Ecto neural progenitor cell (in vitro differentiated cells): Measurements from ENCODE around the gene SYTL2.

Experiments
- DNase-seq: peaks from one replicate; pipeline ENCODE4 v3.0.0-alpha.2; 2018; ENCODE audit warnings: low spot score

SYTL2 gene

DNA sequence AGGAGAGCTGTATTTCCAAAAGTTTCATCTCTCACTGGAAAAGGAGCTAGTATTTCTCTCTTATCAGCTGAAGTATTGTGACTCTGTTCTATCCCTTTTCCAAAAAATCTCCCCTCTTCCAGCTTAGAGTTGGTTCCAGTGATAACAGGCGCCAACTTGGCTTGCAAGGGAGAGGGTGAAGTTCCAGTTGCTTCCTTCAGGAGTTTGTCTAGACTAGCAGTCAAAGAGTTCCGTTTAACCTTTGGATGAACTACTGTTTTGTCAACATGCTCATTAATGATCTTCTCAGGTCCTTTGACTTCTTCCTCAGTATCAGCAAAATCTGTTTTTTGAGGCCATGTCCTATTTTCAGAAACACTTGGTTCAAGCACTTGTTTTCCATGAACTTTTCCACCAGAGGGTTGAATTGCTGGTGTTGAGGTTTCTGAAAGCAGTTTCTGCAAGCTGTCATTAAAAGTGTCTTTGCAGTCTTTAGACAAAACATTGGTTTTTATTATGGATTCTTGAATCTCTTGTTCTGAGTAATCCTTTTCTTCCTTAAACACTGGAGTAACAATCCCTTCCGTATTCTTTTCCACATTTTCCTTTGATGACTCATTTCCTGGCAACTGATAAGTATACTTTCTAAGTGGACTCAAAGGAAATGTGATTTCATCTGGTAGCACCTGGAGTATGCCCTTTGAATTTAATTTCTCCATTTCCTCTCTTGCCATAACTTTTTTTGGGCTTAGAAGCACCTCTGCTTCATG is 85.3 kb downstream of the SYTL2 start:
- DNase-seq: no peak

- DNase-seq: no peak
These were observed 86.0 kb downstream of the SYTL2 start for GRCh38 chr11:85724748-85725465.

- DNase-seq: no peak
These were observed 87.9 kb downstream of the SYTL2 start for GRCh38 chr11:85723088-85723487.

- no peak for DNase-seq
These were observed 89.8 kb downstream of the SYTL2 start for GRCh38 chr11:85721191-85721590.

GRCh38 chr11:85718991-85719807 is 91.7 kb downstream of the SYTL2 start:
- peak; percentile 60 for DNase-seq

- DNase-seq: no peak
These were observed 92.6 kb downstream of the SYTL2 start for GRCh38 chr11:85718126-85718943.

- DNase-seq: no peak
These were observed 93.5 kb downstream of the SYTL2 start for GRCh38 chr11:85717429-85717828.

GRCh38 chr11:85712953-85713352 is 98.0 kb downstream of the SYTL2 start:
- DNase-seq: no peak

DNA sequence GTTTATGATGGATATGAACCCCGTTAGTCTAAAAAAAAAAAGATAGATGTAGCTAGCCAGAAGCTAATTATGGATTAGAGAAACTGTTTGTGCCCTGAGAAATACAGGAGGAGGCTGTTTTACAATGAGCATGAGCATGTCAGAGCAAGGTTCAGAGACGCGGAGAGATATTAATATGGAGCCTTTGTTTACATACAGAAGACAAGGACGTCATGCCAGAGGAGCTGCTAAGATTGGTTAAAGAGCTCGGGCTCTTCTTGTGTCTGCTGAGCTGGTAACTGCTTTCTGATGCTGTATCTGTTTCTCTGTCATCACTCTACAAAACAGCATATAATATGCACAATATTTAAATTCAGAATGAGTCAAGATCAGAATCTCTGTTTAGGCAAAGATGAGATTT is 100.0 kb downstream of the SYTL2 start:
- DNase-seq: no peak

DNA sequence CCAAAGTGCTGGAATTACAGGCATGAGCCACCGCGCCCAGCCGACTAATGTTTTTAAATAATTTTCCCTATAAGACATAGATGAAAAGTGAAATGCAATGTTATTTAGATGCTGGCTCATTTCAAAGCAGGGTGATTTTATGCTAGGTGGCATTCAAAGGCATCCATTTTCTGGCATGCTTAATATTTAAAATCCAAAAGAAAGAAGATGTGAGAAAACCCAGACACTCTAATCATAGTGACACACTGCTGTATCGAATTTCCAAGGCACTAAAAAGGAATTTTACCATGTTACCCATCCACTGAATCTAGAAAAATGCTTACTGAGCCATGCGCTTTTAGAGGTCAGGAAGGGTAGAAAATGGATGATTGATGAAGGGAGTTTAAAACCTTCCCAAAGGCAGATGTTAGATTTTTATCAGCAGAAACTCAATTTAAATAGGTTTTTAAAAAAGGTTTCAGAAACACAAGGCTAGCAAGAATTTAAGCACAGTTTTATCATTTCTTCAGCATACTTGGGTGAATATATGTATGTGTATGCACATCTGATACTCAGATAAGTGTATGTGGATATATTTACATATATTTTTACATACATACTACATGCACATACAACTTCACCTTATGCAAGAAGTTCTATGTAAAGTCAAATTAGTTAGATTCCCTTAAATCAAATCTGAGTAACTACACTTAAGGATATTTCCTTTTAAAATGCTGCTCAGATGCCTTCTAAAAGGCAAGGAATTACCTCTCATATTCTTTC is 100.8 kb downstream of the SYTL2 start:
- DNase-seq: no peak

GRCh38 chr11:85705800-85706199 is 105.1 kb downstream of the SYTL2 start:
- DNase-seq: no peak

GRCh38 chr11:85704967-85705366 is 106.0 kb downstream of the SYTL2 start:
- no peak for DNase-seq

GRCh38 chr11:85699957-85700741 is 110.8 kb downstream of the SYTL2 start:
- no peak for DNase-seq

- DNase-seq: no peak
These were observed 112.7 kb downstream of the SYTL2 start for GRCh38 chr11:85698195-85698594.

DNA sequence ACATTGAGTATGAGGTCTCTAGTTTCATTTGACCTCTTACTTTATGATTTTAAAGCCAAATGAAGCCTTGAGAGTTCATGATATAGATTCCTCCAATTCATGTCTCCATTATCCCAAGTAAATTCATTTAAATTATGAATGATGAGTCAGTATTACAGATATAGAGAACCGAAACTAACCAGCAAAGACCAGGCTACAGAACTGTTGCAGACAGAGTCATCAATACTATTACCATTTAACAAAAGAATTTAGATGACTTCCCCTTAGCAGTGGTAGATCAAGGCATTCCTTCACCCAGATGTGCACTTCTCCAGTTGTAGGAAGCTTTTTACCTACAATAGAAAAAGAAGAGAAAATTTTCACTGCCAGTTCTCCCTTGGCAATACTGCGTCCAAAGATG is 113.2 kb downstream of the SYTL2 start:
- no peak for DNase-seq

- DNase-seq: no peak
These were observed 115.4 kb downstream of the SYTL2 start for GRCh38 chr11:85695546-85695945.

DNA sequence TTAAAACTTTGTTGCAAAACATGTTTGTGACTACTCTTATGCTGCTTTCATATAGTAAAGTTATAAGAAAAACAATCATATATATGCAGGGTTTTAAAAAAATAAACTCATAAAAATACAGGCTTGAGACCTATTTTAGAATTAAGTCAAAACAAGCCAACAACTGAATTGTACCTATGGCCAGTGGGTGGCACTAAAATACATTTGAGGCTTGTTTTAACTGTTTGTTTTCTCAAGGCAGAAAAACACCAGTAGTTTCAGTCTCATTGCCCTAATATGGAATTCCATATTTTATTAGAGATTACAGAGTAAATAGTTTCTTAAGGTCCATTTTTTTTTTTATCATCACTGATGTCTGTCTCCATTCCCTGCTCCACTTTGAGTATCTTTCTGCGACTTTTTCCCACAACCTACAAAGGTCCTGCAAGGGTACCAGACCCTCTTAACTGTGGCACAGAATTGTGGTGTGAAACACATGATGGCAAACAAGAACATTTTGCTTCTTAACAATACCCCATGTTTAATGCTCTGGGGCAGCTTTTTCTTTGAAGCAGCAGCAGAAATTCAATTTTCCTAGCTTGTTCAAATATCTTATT is 116.5 kb downstream of the SYTL2 start:
- no peak for DNase-seq

DNA sequence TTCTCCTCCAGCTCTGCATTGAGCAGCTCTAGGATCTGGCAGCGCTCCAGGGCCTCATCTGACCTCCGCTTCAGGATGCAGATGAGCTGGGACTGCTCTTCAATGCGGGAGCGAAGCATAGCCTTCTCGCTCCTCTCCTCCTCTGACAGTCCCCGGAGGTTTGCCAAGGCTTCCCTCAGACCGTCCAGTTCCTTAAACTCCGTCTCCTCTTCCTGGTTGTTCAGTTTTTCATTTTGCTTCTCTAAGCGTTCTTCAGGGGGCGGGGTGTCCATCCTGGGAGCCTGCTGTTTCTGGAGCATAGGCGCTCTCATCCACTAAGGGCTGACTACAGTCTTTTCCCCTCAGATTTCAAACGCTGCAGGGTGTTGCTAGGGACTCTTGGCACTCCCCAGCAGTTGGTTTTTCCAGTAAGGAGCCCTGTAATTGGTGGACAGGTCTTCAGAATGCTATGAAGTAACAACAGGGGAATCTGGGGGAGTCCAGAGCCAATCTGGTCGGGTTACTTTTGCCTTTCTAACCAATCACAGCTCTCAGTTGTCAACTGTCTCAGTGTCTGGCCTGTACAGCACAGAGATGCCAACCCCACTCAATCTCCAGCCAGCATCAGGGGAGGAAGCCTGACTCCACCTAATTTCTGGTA is 125.0 kb downstream of the SYTL2 start, which contains the start of gene CCDC89:
Gene CCDC89, minus strand, starts transcription at position 376 of the 640 bp plus-strand sequence. Its CDS starts 65 bp downstream, at position 311.
- no peak for DNase-seq

GRCh38 chr11:85685125-85685819 is 125.7 kb downstream of the SYTL2 start:
- no peak for DNase-seq
